CD4-positive, alpha-beta T cell (primary cell): Measurements from ENCODE around the gene PPM1A. TPM values are rescaled to one million over a fixed set of nuclear protein-coding genes. Genes with fewer than 3 reads are reported as not detected.

Source experiments
- ATAC-seq: fragments of 200-7000 bp; cut with Tn5 transposase; one replicate; pipeline ENCODE4 v1.10.0; 2022; ENCODE audit warnings: mild to moderate bottlenecking; ENCODE audit not compliant: poor library complexity
- CTCF ChIA-PET: fragments of 350-600 bp; sonication (Branson Sonifier 250); formaldehyde crosslinking; loops from one replicate; lab custom pipeline; 2021; ENCODE audit warnings: antibody characterized with exemption, inconsistent platforms; lab: Charles Lee
- POLR2A ChIA-PET: fragments of 350-600 bp; sonication (Branson Sonifier 250); formaldehyde crosslinking; loops from one replicate; lab custom pipeline; 2021; ENCODE audit warnings: antibody characterized with exemption, inconsistent platforms; lab: Charles Lee
- DNase-seq, 14 experiments: peaks; one replicate each; pipeline ENCODE4 v3.0.0-alpha.2; 2013 to 2020; ENCODE audit warnings: mixed read lengths in 2 of 14
- H3K27ac ChIP-seq, 2 donors: one replicate each; pipeline versions ENCODE4 v1.5.1 to v1.7.0; 2013; ENCODE audit warnings: low read length in 2 of 2, low read depth in 1 of 2, mild to moderate bottlenecking in 1 of 2
- H3K27me3 ChIP-seq, 2 experiments: 1 replicate in 1 of 2; 2 replicates in 1 of 2; pipeline versions ENCODE4 v1.6.1 to v1.7.0; 2013; ENCODE audit warnings: low read length in 2 of 2, control low read depth in 1 of 2, mild to moderate bottlenecking in 1 of 2, moderate library complexity in 1 of 2; ENCODE audit not compliant: insufficient read depth in 2 of 2, control insufficient read depth in 1 of 2
- H3K36me3 ChIP-seq: one replicate; pipeline ENCODE4 v1.6.1; 2013; ENCODE audit warnings: low read length, control low read depth; ENCODE audit not compliant: insufficient read depth
- H3K4me1 ChIP-seq: one replicate; pipeline ENCODE4 v1.6.1; 2013; ENCODE audit warnings: low read length, control low read depth; ENCODE audit not compliant: insufficient read depth
- H3K4me3 ChIP-seq: one replicate; pipeline ENCODE4 v1.5.1; 2013; ENCODE audit warnings: mild to moderate bottlenecking, low read length, moderate library complexity
- H3K9me3 ChIP-seq, 2 experiments: 1 replicate in 1 of 2; 2 replicates in 1 of 2; pipeline versions ENCODE4 v1.6.1 to v1.7.0; 2013; ENCODE audit warnings: low read length in 2 of 2, mild to moderate bottlenecking in 2 of 2, control low read depth in 1 of 2, moderate library complexity in 1 of 2; ENCODE audit not compliant: control insufficient read depth in 1 of 2, insufficient read depth in 1 of 2
- H3K27ac Mint-ChIP-seq: one replicate; pipeline ENCODE4 v1.8.0; 2020; ENCODE audit warnings: mixed read lengths
- H3K27me3 Mint-ChIP-seq: one replicate; pipeline ENCODE4 v1.8.0; 2021; ENCODE audit warnings: mixed read lengths
- H3K36me3 Mint-ChIP-seq: one replicate; pipeline ENCODE4 v1.8.0; 2021; ENCODE audit warnings: low read depth, mixed read lengths
- H3K4me1 Mint-ChIP-seq: one replicate; pipeline ENCODE4 v1.8.0; 2021; ENCODE audit warnings: low read depth, mixed read lengths
- H3K4me3 Mint-ChIP-seq: one replicate; pipeline ENCODE4 v1.8.0; 2020; ENCODE audit warnings: mild to moderate bottlenecking, mixed read lengths
- H3K9me3 Mint-ChIP-seq: one replicate; pipeline ENCODE4 v1.8.0; 2020; ENCODE audit warnings: mixed read lengths
- intact Hi-C, 2 experiments: fragments of 100-400 bp; cut with DNase I in 1 of 2; cut with micrococcal nuclease in 1 of 2; formaldehyde crosslinking; loops; one replicate each; pipeline versions ENCODE4 v1.15.1 to v1.9.0; 2023 to 2025; cut with DNase I, micrococcal nuclease
- total RNA-seq, 174 experiments: library from RNA in 2 of 174; stranded (reverse) in 2 of 174; gene quantifications; one replicate each; pipeline ENCODE4 v1.2.3 and lab custom pipeline; 2021 to 2026
- TF ChIP-seq, protein P1 (sequence below): fragments of 200-600 bp; IDR thresholded peaks from one replicate; pipeline ENCODE4 v1.8.0; 2022; ENCODE audit warnings: antibody characterized with exemption, mild to moderate bottlenecking

PPM1A gene
- total RNA-seq, 2 experiments from 2014 or later = 96.9 to 97.2 TPM

DNA sequence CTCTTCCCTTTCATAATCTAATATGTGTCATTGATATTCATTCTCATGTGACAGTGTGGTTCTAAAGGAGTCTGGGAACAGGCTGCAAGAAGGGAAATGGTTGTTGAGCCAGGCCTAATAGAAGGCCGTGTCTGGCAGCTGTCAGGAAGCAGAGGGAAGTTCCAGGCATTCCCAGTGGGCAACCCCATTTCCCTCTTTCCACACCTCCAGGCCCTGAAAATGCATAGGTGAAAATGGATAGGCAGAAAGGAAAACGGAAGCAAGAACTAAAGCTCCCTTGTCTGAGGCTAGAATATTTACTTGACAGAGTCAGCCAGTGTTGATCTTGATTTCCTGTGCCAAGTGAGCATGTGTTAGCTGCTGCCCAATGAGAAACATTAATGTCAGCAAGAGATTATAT is 97.7 kb downstream of the PPM1A start:
- Histone ChIP-seq H3K4me3 (no peak overlapping the region), H3K4me1 (no peaks in the 10 kb centered on the region), H3K36me3 (no peaks in the 10 kb centered on the region), H3K27ac (no peak overlapping the region), H3K27me3 (no peaks in the 10 kb centered on the region), H3K9me3 (no peaks in the 10 kb centered on the region)
- peak in 1 of 14 experiments; percentile 21 for DNase-seq
- TF ChIP-seq, protein P1, sequence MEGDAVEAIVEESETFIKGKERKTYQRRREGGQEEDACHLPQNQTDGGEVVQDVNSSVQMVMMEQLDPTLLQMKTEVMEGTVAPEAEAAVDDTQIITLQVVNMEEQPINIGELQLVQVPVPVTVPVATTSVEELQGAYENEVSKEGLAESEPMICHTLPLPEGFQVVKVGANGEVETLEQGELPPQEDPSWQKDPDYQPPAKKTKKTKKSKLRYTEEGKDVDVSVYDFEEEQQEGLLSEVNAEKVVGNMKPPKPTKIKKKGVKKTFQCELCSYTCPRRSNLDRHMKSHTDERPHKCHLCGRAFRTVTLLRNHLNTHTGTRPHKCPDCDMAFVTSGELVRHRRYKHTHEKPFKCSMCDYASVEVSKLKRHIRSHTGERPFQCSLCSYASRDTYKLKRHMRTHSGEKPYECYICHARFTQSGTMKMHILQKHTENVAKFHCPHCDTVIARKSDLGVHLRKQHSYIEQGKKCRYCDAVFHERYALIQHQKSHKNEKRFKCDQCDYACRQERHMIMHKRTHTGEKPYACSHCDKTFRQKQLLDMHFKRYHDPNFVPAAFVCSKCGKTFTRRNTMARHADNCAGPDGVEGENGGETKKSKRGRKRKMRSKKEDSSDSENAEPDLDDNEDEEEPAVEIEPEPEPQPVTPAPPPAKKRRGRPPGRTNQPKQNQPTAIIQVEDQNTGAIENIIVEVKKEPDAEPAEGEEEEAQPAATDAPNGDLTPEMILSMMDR = no peak
- no peak for ATAC-seq
- intact Hi-C loops = no loop called here
- H3K36me3 Mint-ChIP-seq = no peaks in the 10 kb centered on the region
- no peak overlapping the region for H3K4me3 Mint-ChIP-seq
- H3K27ac Mint-ChIP-seq = no peak overlapping the region
- ChIA-PET POLR2A (interaction anchor here (1.2 to 1.4 kb wide), 2 partner anchors 15 to 98 kb away, joined by 3 to 4 read pairs; no protein-coding TSS in a partner anchor), CTCF (interaction anchor here (1.2 kb wide), 1 partner anchor 679 kb away, joined by 3 read pairs; no protein-coding TSS in a partner anchor)
- no peaks in the 10 kb centered on the region for H3K9me3 Mint-ChIP-seq
- H3K4me1 Mint-ChIP-seq = peaks cover 12% of the 10 kb centered on the region
- peaks cover 18% of the 10 kb centered on the region for H3K27me3 Mint-ChIP-seq

DNA sequence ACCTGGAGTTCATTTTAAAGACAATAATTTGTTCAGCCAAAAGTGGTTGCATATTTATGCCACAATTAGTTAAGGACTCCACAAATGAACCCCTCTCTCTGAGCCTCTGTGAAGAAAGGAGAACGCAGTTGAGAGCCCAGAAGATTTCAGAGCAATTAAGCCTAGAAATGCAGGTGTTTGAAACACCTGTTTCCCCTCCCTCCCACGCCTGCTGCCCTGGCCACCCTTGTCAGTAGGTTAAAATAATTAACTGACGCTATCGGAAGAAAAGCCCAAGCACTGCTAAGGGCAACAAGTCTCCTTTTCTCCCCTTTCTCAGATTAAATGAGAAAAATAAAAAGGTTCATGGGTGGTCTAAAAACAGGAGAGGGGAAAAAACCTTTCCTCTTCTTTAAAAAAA is 99.2 kb downstream of the PPM1A start:
- DNase-seq = no peak
- CTCF ChIA-PET = no interaction called here
- intact Hi-C loops = no loop called here
- Mint-ChIP-seq H3K9me3 (no peaks in the 10 kb centered on the region), H3K36me3 (no peaks in the 10 kb centered on the region), H3K4me3 (no peak overlapping the region), H3K27me3 (peaks cover 21% of the 10 kb centered on the region), H3K27ac (no peak overlapping the region), H3K4me1 (peaks cover 12% of the 10 kb centered on the region)
- H3K4me1 ChIP-seq = no peaks in the 10 kb centered on the region
- H3K9me3 ChIP-seq = no peaks in the 10 kb centered on the region
- no peak for ATAC-seq
- TF ChIP-seq, protein P1 = no peak
- POLR2A ChIA-PET = interaction anchor here (1.4 kb wide), 1 partner anchor 17 kb away, joined by 4 read pairs; no protein-coding TSS in a partner anchor
- H3K27me3 ChIP-seq = no peaks in the 10 kb centered on the region
- H3K36me3 ChIP-seq = no peaks in the 10 kb centered on the region
- H3K4me3 ChIP-seq = no peak overlapping the region
- no peak overlapping the region for H3K27ac ChIP-seq

Other genes with a start within 250 kb of the PPM1A start
- gene PCNX4, start 157.3 kb upstream of the PPM1A start, total RNA-seq = 10 to 100 TPM; 17.3 to 21.0 TPM
- gene DHRS7, start 83.8 kb upstream of the PPM1A start, total RNA-seq = 10 to 100 TPM; 24.5 to 28.6 TPM
- not detected for gene C14orf39, start 236.8 kb downstream of the PPM1A start, total RNA-seq